ENCODE measurements around the gene TMEM109.

TMEM109 gene

DNA sequence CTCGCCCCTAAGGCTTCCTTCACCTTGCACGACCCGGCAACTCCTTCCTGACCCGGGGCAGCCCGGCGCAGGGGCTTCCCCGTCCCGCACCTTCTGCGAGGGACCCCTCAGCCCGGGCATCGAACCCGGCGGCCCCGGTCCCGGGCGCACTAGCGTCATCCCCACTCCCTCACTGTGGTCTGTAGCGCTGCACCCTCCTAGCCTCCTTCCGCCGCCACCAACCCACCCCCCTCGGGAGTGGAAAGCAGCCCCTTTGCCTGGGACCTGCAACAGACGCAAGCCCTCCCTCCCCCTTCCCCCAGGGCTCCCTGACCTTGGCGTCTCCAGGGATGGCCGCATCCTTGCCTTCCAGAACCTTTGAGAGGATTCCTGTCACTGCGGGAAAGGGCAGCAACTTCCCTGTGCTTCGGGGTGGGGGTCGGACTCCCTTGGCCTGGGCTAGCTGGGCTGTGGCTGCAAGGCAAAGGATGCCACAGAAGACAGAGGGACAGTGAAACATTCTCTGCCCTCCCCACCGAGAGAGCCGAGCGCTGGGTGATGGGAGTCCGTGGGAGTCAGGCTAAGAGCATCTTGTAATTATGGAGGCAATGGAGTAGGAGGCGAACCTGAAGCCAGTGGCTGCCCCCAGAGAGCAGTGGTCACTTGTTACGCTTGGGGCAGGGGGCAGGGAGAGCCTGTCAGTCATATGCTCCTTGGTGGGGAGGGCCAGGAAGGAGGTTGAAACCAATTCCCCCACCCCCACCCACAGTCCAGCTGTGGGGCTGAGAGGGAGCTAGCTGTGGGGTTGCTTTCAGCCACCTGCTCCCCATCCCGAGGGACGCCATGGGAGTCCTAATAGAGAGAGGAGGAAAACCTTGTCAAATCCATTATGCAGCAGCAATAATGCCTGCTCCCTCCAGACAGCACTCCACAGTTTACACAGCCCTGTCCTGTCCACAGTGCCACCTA is 11.2 kb downstream of the TMEM109 start:
- DNase-seq (ENCODE audit: low read depth, low spot score), result no peak
- H3K27ac ChIP-seq, result peak overlapping the region; percentile 29

- peak overlapping the region; percentile 29 for H3K27ac ChIP-seq
- DNase-seq (ENCODE audit: low read depth, low spot score), result no peak
These were observed 11.9 kb downstream of the TMEM109 start for GRCh38 chr11:60925868-60926267.

- no peak for DNase-seq (ENCODE audit: low read depth, low spot score)
- H3K27ac ChIP-seq, result no peak overlapping the region
These were observed 12.5 kb downstream of the TMEM109 start for GRCh38 chr11:60926500-60926899.

- H3K27ac ChIP-seq, result no peak overlapping the region
- DNase-seq (ENCODE audit: low read depth, low spot score), result no peak
These were observed 13.2 kb downstream of the TMEM109 start for GRCh38 chr11:60927061-60927592.

GRCh38 chr11:60927600-60927999 is 13.6 kb downstream of the TMEM109 start:
- no peak overlapping the region for H3K27ac ChIP-seq
- DNase-seq (ENCODE audit: low read depth, low spot score), result no peak

DNA sequence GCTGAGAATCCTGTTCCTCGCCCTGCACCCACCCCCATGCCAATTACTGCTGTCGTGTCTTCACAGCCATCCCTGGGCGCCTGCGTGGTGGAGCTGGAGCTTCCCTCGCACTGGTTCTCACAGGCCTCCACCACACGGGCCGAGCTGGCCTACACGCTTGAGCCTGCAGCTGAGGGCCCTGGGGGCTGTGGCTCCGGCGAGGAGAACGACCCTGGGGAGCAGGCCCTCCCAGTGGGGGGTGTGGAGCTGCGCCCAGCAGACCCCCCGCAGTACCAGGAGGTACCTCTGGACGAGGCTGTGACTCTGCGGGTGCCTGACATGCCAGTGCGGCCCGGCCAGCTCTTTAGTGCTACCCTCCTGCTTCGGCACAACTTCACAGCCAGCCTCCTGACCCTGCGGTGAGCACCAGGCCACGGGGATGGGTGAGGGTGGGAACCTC is 14.6 kb downstream of the TMEM109 start:
- H3K27ac ChIP-seq, result no peak overlapping the region

GRCh38 chr11:60929764-60930163 is 15.8 kb downstream of the TMEM109 start:
- DNase-seq (ENCODE audit: low read depth, low spot score), result no peak
- H3K27ac ChIP-seq, result no peak overlapping the region

More for the DNA sequence above, 14.6 kb downstream of the TMEM109 start:
- DNase-seq (ENCODE audit: low read depth, low spot score), result no peak

- no peak overlapping the region for H3K27ac ChIP-seq
- no peak for DNase-seq (ENCODE audit: low read depth, low spot score)
These were observed 16.4 kb downstream of the TMEM109 start for GRCh38 chr11:60930394-60930793.

DNA sequence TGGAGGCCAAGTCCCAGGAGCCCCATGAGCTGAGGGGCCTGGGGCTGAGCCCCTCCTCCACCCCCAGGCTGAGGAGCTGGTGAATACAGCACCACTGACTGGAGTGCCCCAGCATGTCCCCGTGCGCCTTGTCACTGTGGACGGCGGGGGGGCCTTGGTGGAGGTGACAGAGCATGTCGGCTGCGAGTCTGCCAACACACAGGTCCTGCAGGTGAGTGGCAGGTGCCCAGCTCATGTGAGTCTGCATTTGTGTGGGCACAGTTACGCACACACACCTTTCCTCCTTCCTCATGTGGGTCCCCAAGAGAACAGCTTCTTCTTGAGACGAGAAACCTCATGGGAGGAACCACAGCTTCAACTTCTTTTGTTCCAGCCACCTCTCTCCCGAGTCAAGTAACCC is 18.0 kb downstream of the TMEM109 start:
- no peak for DNase-seq (ENCODE audit: low read depth, low spot score)
- no peak overlapping the region for H3K27ac ChIP-seq

DNA sequence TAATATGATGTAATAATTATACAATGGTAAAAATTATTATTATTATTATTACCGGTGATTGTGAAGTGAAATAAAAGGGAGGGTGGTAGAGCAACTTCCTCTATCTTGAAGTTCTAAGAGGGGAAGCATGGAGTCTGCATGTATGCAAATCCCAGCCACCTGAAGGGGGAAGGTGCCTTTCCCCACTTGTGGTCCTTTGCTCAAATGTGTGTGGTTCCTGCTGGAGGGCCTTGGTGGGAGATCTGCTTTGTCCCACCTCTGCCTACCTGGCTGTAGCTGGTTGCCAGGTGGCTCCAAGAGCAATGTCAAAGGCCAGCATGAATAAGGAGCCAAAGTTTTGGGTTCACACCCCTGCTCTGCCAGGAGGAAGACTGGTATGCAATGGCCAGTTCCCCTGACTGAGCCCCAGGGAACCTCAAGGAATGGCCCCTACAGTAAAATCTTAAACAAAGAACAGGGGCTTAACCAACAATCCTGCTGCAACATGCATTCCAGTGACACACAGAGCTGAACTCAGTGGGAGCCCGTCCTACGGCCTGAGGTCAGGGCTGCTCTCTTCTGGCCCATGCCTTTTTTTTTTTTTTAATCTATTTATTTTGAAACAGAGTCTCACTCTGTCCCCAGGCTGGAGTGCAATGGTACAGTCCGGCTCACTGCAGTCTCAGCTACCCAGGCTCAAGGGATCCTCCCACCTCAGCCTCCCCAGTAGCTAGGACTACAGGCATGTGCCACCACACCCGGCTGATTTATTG is 18.8 kb downstream of the TMEM109 start:
- H3K27ac ChIP-seq, result no peak overlapping the region
- DNase-seq (ENCODE audit: low read depth, low spot score), result no peak

- DNase-seq (ENCODE audit: low read depth, low spot score), result no peak
- H3K27ac ChIP-seq, result no peak overlapping the region
These were observed 19.6 kb downstream of the TMEM109 start for GRCh38 chr11:60933416-60934123.

DNA sequence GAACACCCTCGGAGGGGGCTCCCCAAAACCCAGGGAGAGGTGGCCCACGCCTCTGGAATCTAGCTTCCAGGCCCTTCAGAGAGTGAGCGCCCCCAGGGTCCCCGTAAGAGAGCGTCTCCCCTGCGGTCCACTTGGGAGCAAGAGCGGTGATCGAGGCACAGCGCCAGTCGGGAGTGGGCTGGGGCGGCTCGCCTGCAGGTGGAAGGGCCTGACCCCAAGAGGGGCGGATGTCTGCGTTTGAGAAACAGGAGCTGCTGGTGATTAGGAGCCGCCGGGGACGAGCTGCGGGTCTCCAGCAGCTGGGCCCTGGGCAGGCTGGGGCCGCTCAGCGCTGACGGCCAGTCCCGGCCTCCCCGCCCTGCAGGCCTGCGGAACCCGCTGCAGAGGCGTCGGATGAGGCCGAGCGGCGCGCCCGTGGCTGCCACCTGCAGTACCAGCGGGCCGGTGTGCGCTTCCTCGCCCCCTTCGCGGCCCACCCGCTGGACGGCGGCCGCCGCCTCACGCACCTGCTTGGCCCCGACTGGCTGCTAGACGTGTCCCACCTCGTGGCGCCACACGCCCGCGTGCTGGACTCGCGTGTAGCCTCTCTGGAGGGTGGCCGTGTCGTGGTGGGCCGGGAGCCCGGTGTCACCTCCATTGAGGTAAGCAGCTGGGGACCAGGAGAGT is 20.3 kb downstream of the TMEM109 start:
- H3K27ac ChIP-seq, result no peak overlapping the region
- DNase-seq (ENCODE audit: low read depth, low spot score), result no peak

DNA sequence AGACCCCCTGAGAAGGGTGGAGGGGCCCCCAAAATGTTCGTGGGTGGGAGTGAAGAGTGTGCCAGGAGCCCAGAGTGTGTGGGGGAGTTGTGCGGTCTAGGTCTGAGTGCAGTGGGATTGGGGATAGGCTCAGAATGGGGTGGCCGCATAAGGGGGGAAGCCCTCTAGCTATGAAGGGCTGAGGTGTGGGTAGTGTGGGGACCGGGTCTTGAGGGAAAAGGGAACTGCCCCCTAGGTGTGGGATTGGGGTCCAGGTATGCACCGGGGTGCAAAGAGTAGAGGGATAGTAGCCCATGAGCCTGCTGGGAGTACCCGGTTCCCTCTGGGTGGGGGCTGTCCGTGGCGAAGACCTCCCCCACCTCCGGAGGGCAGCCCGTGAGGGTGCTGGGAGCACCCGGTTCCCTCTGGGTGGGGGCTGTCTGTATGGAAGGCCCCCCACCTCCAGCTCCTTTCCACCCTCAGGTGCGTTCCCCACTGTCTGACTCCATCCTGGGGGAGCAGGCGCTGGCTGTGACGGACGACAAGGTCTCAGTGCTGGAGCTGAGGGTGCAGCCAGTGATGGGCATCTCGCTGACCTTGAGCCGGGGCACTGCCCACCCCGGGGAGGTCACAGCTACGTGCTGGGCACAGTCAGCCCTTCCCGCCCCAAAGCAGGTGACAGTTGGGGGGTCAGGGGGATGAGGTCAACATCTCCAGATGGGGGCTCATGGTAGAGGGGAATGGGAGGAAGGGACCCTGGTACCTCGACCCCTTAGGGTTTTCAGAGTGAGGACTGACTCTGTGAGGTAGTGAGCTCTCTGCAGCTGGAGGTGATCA is 21.0 kb downstream of the TMEM109 start:
- DNase-seq (ENCODE audit: low read depth, low spot score), result no peak
- no peak overlapping the region for H3K27ac ChIP-seq

- no peak for DNase-seq (ENCODE audit: low read depth, low spot score)
- H3K27ac ChIP-seq, result no peak overlapping the region
These were observed 21.9 kb downstream of the TMEM109 start for GRCh38 chr11:60935676-60936442.

DNA sequence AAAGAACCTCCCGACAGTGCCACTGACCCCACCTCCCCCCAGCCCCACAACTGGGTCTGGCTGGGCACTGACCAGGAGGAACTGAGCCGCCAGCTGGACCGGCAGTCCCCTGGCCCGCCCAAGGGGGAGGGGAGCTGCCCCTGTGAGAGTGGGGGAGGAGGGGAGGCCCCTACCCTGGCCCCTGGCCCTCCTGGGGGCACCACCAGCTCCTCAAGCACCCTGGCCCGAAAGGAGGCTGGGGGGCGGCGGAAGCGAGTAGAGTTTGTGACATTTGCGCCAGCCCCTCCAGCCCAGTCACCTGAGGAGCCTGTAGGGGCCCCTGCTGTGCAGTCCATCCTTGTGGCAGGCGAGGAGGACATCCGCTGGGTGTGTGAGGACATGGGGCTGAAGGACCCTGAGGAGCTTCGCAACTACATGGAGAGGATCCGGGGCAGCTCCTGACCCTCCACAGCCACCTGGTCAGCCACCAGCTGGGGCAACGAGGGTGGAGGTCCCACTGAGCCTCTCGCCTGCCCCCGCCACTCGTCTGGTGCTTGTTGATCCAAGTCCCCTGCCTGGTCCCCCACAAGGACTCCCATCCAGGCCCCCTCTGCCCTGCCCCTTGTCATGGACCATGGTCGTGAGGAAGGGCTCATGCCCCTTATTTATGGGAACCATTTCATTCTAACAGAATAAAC is 22.6 kb downstream of the TMEM109 start:
- DNase-seq (ENCODE audit: low read depth, low spot score), result no peak
- H3K27ac ChIP-seq, result no peak overlapping the region

DNA sequence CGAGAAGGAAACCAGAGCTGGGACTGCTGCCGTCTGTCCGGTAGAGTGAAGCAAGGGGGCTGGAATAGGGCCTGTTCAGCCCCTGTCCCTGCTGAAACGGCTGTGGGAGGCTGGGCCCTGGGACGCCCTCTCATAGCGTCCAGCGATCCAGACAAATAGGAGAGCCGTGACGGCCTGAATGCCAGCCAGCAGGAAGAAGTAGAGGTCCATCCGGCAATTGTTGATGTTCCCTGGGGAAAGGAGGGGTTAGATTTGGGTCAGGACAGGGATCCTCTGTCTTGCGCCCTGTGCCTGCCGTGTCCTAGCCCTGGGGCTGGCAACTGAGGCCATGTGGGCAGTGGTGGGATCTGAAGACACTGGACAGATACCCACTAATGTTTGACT is 23.2 kb downstream of the TMEM109 start:
- no peak for DNase-seq (ENCODE audit: low read depth, low spot score)
- H3K27ac ChIP-seq, result no peak overlapping the region

DNA sequence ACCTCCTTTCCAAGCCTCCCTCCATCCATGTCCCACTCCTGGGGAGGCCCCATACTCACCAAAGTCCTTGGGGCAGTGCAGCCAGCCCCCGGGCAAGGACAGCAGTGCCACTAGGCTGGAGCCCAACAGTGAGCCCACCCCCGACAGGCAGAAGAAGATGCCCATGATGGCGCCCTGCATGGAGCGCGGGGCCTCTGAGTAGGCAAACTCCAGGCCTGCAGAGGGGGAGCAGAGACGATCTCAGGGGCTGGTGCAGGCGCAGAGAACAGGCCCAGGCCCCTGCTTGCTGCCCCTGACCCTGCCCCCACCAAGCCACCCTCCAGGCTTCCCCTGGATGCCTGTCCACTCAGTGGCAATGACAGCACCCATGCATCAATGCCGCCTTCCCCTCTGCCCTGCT is 23.9 kb downstream of the TMEM109 start:
- H3K27ac ChIP-seq, result no peak overlapping the region

DNA sequence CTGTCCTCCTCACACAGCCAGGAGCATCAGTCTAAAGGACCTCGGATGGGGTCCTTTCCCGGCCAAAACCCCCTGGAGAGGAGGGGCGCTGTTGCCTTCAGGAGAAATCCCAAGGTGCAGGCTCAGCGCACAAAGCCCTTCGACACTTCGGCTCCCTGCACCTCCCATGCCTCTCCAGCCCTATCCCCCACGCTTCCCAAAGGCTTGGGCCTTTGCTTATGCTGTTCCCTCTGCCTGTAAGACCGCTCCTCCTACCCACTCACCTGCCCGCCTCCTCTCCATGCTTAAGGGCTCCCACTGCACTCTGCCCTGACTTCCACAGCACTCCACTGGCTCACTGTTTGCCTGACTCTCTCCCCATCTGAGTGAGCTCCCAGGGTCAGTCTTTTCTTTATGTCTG is 24.5 kb downstream of the TMEM109 start:
- no peak for DNase-seq (ENCODE audit: low read depth, low spot score)

More for the DNA sequence above, 23.9 kb downstream of the TMEM109 start:
- DNase-seq (ENCODE audit: low read depth, low spot score), result no peak

More for the DNA sequence above, 24.5 kb downstream of the TMEM109 start:
- H3K27ac ChIP-seq, result no peak overlapping the region
